A549 (cell line): ENCODE data around the gene ZSCAN5A. TPM values are rescaled to one million over a fixed set of nuclear protein-coding genes. Genes with fewer than 3 reads are reported as not detected.
A peak's percentile ranks its signal among the peaks of the same experiment; 100 is the strongest.

Experiments
- ATAC-seq, 2 experiments: fragments of 200-7000 bp in 1 of 2; fragments of >200 bp in 1 of 2; cut with Nextera tagmentation in 1 of 2; cut with Tn5 transposase in 1 of 2; 3 replicates each; pipeline versions ENCODE4 v1.8.0 to v1.9.1; 2018 to 2020; ENCODE audit warnings: mild to moderate bottlenecking in 1 of 2, moderate library complexity in 1 of 2
- CTCF ChIA-PET: fragments of 300-600 bp; sonication (Branson Sonifier 250); formaldehyde crosslinking; extraction: SDS; loops from one replicate; lab custom pipeline; 2021; ENCODE audit warnings: antibody characterized with exemption, inconsistent platforms; lab: Yijun Ruan, JAX
- POLR2A ChIA-PET: fragments of 350-600 bp; formaldehyde crosslinking; extraction: SDS; loops from one replicate; lab custom pipeline; 2021; ENCODE audit warnings: antibody characterized with exemption, inconsistent platforms; lab: Yijun Ruan, JAX
- DNase-seq, 2 experiments: peaks; one replicate each; pipeline versions ENCODE4 v3.0.0 to v3.0.0-alpha.2; 2011 to 2016; ENCODE audit warnings: low read depth in 1 of 2, low spot score in 1 of 2
- FAIRE-seq: peaks from 2 replicates; lab custom pipeline; 2011; peaks lifted over from hg19 to GRCh38; lab: Jason Lieb, UNC
- H3K27ac ChIP-seq, 2 experiments: fragments of >200 bp; sonication (Bioruptor Twin); formaldehyde crosslinking; 3 replicates each; pipeline ENCODE4 v1.5.1; 2016 to 2017
- H3K4me1 ChIP-seq: fragments of >200 bp; sonication (Bioruptor Twin); formaldehyde crosslinking; 3 replicates; pipeline ENCODE4 v1.6.1; 2016
- H3K4me2 ChIP-seq: fragments of >200 bp; sonication (Bioruptor Twin); formaldehyde crosslinking; 3 replicates; pipeline ENCODE4 v1.6.1; 2016
- H3K4me3 ChIP-seq: fragments of >200 bp; sonication (Bioruptor Twin); formaldehyde crosslinking; 3 replicates; pipeline ENCODE4 v1.5.1; 2016
- H3K9me3 ChIP-seq: fragments of >200 bp; sonication (Bioruptor Twin); formaldehyde crosslinking; 3 replicates; pipeline ENCODE4 v1.6.1; 2016
- BHLHE40 ChIP-seq: IDR thresholded peaks from 2 replicates; pipeline ENCODE4 v1.6.1; 2012; ENCODE audit warnings: low read depth, low read length, inconsistent platforms
- CBX2 ChIP-seq: fragments of 200-600 bp; sonication (generic); IDR thresholded peaks from 2 replicates; pipeline ENCODE4 v1.6.1; 2016; ENCODE audit warnings: low read depth, mild to moderate bottlenecking, borderline replicate concordance
- CBX8 ChIP-seq: fragments of 200-600 bp; sonication (generic); IDR thresholded peaks from 2 replicates; pipeline ENCODE4 v1.6.1; 2016
- CEBPB ChIP-seq, 2 experiments: fragments of >200 bp in 1 of 2; sonication (Bioruptor Twin) in 1 of 2; formaldehyde crosslinking in 1 of 2; IDR thresholded peaks; 2 replicates each; pipeline ENCODE4 v1.6.1; 2012 to 2016
- CHD2 ChIP-seq: fragments of 150-350 bp; IDR thresholded peaks from 2 replicates; pipeline ENCODE4 v1.6.1; 2014; ENCODE audit warnings: low read length; ENCODE audit not compliant: partially characterized antibody
- CTCF ChIP-seq: fragments of >200 bp; sonication (Bioruptor Twin); formaldehyde crosslinking; IDR thresholded peaks from 3 replicates; pipeline ENCODE4 v1.5.1; 2016
- E2F6 ChIP-seq: IDR thresholded peaks from 2 replicates; pipeline ENCODE4 v1.6.1; 2012; ENCODE audit warnings: low read depth, borderline replicate concordance
- EHF ChIP-seq: fragments of 250-450 bp; sonication (Bioruptor Pico); IDR thresholded peaks from 2 replicates; pipeline ENCODE4 v1.5.0; 2020; ENCODE audit warnings: mild to moderate bottlenecking
- ELK1 ChIP-seq: fragments of 150-350 bp; IDR thresholded peaks from 2 replicates; pipeline ENCODE4 v1.6.1; 2014; ENCODE audit warnings: low read depth, mild to moderate bottlenecking, low read length
- EP300 ChIP-seq, 2 experiments: fragments of >200 bp; sonication (Bioruptor Twin); formaldehyde crosslinking; IDR thresholded peaks; 2 replicates in 1 of 2; 3 replicates in 1 of 2; pipeline ENCODE4 v1.6.1; 2016 to 2017
- FOSL2 ChIP-seq, 2 experiments: fragments of 450-650 bp in 1 of 2; fragments of >200 bp in 1 of 2; sonication (Bioruptor Twin) in 1 of 2; formaldehyde crosslinking; IDR thresholded peaks; 2 replicates each; pipeline versions ENCODE4 v1.5.0 to v1.6.1; 2016 to 2020; ENCODE audit warnings: mild to moderate bottlenecking in 1 of 2, moderate library complexity in 1 of 2
- FOXS1 ChIP-seq: fragments of 250-450 bp; sonication (Bioruptor Pico); IDR thresholded peaks from 2 replicates; pipeline ENCODE4 v1.5.0; 2020; ENCODE audit warnings: mild to moderate bottlenecking, moderate library complexity
- HDAC2 ChIP-seq: fragments of 200-600 bp; sonication (generic); IDR thresholded peaks from 2 replicates; pipeline ENCODE4 v1.6.1; 2016
- HEYL ChIP-seq: fragments of 250-450 bp; sonication (Bioruptor Pico); IDR thresholded peaks from 2 replicates; pipeline ENCODE4 v1.8.0; 2021; ENCODE audit warnings: mild to moderate bottlenecking, moderate library complexity
- HOXB5 ChIP-seq: fragments of 250-450 bp; sonication (Bioruptor Pico); IDR thresholded peaks from 2 replicates; pipeline ENCODE4 v1.5.0; 2020; ENCODE audit warnings: mild to moderate bottlenecking, moderate library complexity
- KDM5A ChIP-seq: fragments of 200-600 bp; sonication (generic); IDR thresholded peaks from 2 replicates; pipeline ENCODE4 v1.6.1; 2016; ENCODE audit warnings: antibody characterized with exemption, mild to moderate bottlenecking
- MYC ChIP-seq: IDR thresholded peaks from 2 replicates; pipeline ENCODE4 v1.6.1; 2012; ENCODE audit warnings: mild to moderate bottlenecking, inconsistent platforms, low read length, improper control_type of control experiment, borderline replicate concordance
- PHF8 ChIP-seq: fragments of 200-600 bp; sonication (generic); IDR thresholded peaks from 2 replicates; pipeline ENCODE4 v1.6.1; 2016; ENCODE audit warnings: low read depth, mild to moderate bottlenecking, antibody characterized with exemption, moderate library complexity, borderline replicate concordance
- POLR2A ChIP-seq: IDR thresholded peaks from 2 replicates; pipeline ENCODE4 v1.6.1; 2012; ENCODE audit warnings: mild to moderate bottlenecking, low read length
- POLR2AphosphoS2 ChIP-seq: conservative IDR thresholded peaks from 2 replicates; pipeline ENCODE4 v1.6.1; 2012; ENCODE audit warnings: low read length, improper control_type of control experiment, inconsistent platforms
- RAD21 ChIP-seq, 2 experiments: fragments of >200 bp in 1 of 2; sonication (Bioruptor Twin) in 1 of 2; formaldehyde crosslinking in 1 of 2; IDR thresholded peaks in 1 of 2; conservative IDR thresholded peaks in 1 of 2; 2 replicates in 1 of 2; 3 replicates in 1 of 2; pipeline ENCODE4 v1.6.1; 2012 to 2018; ENCODE audit warnings: inconsistent platforms in 1 of 2
- RARB ChIP-seq: fragments of 250-450 bp; sonication (Bioruptor Pico); IDR thresholded peaks from 2 replicates; pipeline ENCODE4 v1.8.0; 2021; ENCODE audit warnings: mild to moderate bottlenecking, moderate library complexity
- RNF2 ChIP-seq: fragments of 200-600 bp; sonication (generic); IDR thresholded peaks from 2 replicates; pipeline ENCODE4 v1.6.1; 2016; ENCODE audit warnings: low read depth, mild to moderate bottlenecking, antibody characterized with exemption, moderate library complexity, borderline replicate concordance
- SMC3 ChIP-seq: fragments of >200 bp; sonication (Bioruptor Twin); formaldehyde crosslinking; IDR thresholded peaks from 3 replicates; pipeline ENCODE4 v1.6.1; 2018; ENCODE audit warnings: inconsistent platforms
- TP53 ChIP-seq: fragments of 250-450 bp; sonication (Bioruptor Pico); IDR thresholded peaks from 2 replicates; pipeline ENCODE4 v1.5.0; 2021; ENCODE audit warnings: mild to moderate bottlenecking, moderate library complexity
- ZFP36 ChIP-seq: fragments of 450-650 bp; IDR thresholded peaks from 2 replicates; pipeline ENCODE4 v1.6.1; 2014; ENCODE audit warnings: borderline replicate concordance; ENCODE audit not compliant: partially characterized antibody
- WGBS: methylation state at CpG from one replicate; pipeline ENCODE4 v1.1.6; 2017; ENCODE audit errors: missing lambda C conversion rate; 5-methylcytosine and 5-hydroxymethylcytosine counted together
- polyA plus RNA-seq, 4 experiments: library from polyadenylated mRNA; depleted of rRNA in 3 of 4; stranded (reverse); fragments of >200 nt; fragmentation: RNase III in 1 of 4; extraction: RNeasy Plus Mini Kit Qiagen cat#74134 plus additional on column Dnase treatment in 1 of 4; gene quantifications; 2 replicates in 3 of 4; 3 replicates in 1 of 4; pipeline ENCODE4 v1.2.3, GENCODE V29; 2011 to 2017
- TF ChIP-seq, protein P1 (sequence below): IDR thresholded peaks from 2 replicates; pipeline ENCODE4 v1.6.1; 2012

Gene ZSCAN5A
- polyA plus RNA-seq, 2 of the 4 experiments (the other 2 are of a cell fraction): 10.8 to 13.3 TPM

DNA sequence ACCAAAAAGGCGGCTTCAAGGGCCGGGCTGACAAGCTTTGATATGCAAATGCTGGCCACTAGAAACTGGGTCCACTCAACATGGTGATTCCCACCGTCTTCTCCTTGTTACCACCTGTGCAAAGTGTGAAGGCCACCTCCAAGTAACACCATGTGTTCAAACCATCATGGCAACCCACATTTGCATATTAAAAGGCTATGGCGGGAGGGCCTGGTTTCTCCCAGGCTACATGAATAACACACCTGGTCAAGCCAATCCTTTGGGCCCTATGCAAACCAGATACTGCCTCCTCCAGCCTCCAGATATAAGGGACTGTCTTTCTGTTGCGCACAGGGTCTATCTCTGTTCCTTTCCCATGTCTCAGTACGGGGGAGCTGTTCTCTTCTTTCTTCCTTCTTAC, 36.6 kb upstream of the ZSCAN5A start:
- peaks cover 55% of the 10 kb centered on the region for H3K9me3 ChIP-seq
- TF ChIP-seq CEBPB (IDR thresholded peaks at IDR 0.05) (no peak), CHD2 (no peak), EHF (CRISPR knock-in tag) (no peak), ELK1 (no peak), POLR2AphosphoS2 (no peak), HDAC2 (no peak), POLR2A (no peak), RAD21 (conservative IDR thresholded peaks at IDR 0.05 in 1 of 2, IDR thresholded peaks at IDR 0.05 in 1 of 2) (no peak), ZFP36 (no peak), SMC3 (no peak), FOSL2 (IDR thresholded peaks at IDR 0.05) (no peak), FOSL2 (CRISPR knock-in tag; IDR thresholded peaks at IDR 0.05) (no peak), PHF8 (no peak), E2F6 (no peak), KDM5A (no peak), HEYL (CRISPR knock-in tag) (no peak), TP53 (CRISPR knock-in tag) (no peak)
- TF ChIP-seq, protein P1, sequence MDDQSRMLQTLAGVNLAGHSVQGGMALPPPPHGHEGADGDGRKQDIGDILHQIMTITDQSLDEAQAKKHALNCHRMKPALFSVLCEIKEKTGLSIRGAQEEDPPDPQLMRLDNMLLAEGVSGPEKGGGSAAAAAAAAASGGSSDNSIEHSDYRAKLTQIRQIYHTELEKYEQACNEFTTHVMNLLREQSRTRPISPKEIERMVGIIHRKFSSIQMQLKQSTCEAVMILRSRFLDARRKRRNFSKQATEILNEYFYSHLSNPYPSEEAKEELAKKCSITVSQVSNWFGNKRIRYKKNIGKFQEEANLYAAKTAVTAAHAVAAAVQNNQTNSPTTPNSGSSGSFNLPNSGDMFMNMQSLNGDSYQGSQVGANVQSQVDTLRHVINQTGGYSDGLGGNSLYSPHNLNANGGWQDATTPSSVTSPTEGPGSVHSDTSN: no peak
- H3K4me1 ChIP-seq: no peaks in the 10 kb centered on the region
- no peak overlapping the region for H3K4me2 ChIP-seq
- ChIA-PET POLR2A (no interaction called here), CTCF (interaction anchor here (0.6 to 2.0 kb wide), 3 partner anchors 98 to 275 kb away, joined by 3 to 7 read pairs (median 6); no protein-coding TSS in a partner anchor)
- DNase-seq (no peak), ATAC-seq (no peak), FAIRE-seq (no peak)
- H3K4me3 ChIP-seq: no peak overlapping the region
- 43% methylated on average over 6 of the region's 6 CpGs for WGBS
- H3K27ac ChIP-seq: no peak overlapping the region

GRCh38 chr19:56350416-56351045, 35.9 kb upstream of the ZSCAN5A start:
- ATAC-seq: peak in 1 of 2 experiments; percentile 40; a peak in 2 of 6 replicates
- FAIRE-seq: no peak

More at GRCh38 chr19:56350416-56351045, 35.9 kb upstream of the ZSCAN5A start:
- Histone ChIP-seq H3K27ac (no peak overlapping the region), H3K4me2 (no peak overlapping the region), H3K4me3 (no peak overlapping the region), H3K4me1 (no peaks in the 10 kb centered on the region), H3K9me3 (peaks cover 52% of the 10 kb centered on the region)
- ChIA-PET POLR2A (no interaction called here), CTCF (interaction anchor here (1.3 to 2.0 kb wide), 3 partner anchors 97 to 275 kb away, joined by 3 to 7 read pairs (median 6); no protein-coding TSS in a partner anchor)
- DNase-seq: peak; percentile 11 to 60
- 10% methylated on average over 8 of the region's 8 CpGs for WGBS
- TF ChIP-seq RARB (CRISPR knock-in tag) (no peak), CTCF (peak; percentile 58), CBX8 (no peak), BHLHE40 (no peak), FOXS1 (CRISPR knock-in tag) (no peak), E2F6 (no peak), EHF (CRISPR knock-in tag) (no peak), MYC (no peak), FOSL2 (IDR thresholded peaks at IDR 0.05) (no peak), FOSL2 (CRISPR knock-in tag; IDR thresholded peaks at IDR 0.05) (no peak), RAD21 (conservative IDR thresholded peaks at IDR 0.05 in 1 of 2, IDR thresholded peaks at IDR 0.05 in 1 of 2) (peak; percentile 57 to 64), EP300 (IDR thresholded peaks at IDR 0.05) (no peak), CBX2 (no peak), SMC3 (no peak; the same call in 2 of the 3 replicates), HOXB5 (CRISPR knock-in tag) (no peak), RNF2 (no peak)
- TF ChIP-seq, protein P1: no peak
